CD4-positive, alpha-beta T cell treated with Interferon gamma for 1 hour (primary cell): Measurements from ENCODE around the gene TSBP1.

Experiments used
- DNase-seq: peaks from one replicate; pipeline ENCODE4 v3.0.0-alpha.2; 2020

The TSBP1 gene

GRCh38 chr6:32371803-32372202 lies at the start of gene TSBP1:
TSBP1 (minus strand) TSS chr6:32371903; CDS start chr6:32371706, 197 bp downstream.
- no peak for DNase-seq

- no peak for DNase-seq
Observed at GRCh38 chr6:32416036-32416435, 44.3 kb upstream of the TSBP1 start.

GRCh38 chr6:32415521-32416019 lies 43.9 kb upstream of the TSBP1 start:
- DNase-seq = peak; percentile 70

- DNase-seq = peak; percentile 78
Observed at GRCh38 chr6:32413427-32414047, 41.8 kb upstream of the TSBP1 start.

- DNase-seq = no peak
Observed at GRCh38 chr6:32411566-32412327, 40.0 kb upstream of the TSBP1 start.

GRCh38 chr6:32410906-32411305 lies 39.2 kb upstream of the TSBP1 start:
- no peak for DNase-seq

- no peak for DNase-seq
Observed at GRCh38 chr6:32406857-32407256, 35.2 kb upstream of the TSBP1 start, which contains the start of gene BTNL2. BTNL2 (minus strand) TSS chr6:32407181; CDS start chr6:32407123, 58 bp downstream.

GRCh38 chr6:32406197-32406596 lies 34.5 kb upstream of the TSBP1 start:
- no peak for DNase-seq

- no peak for DNase-seq
Observed at GRCh38 chr6:32405656-32406055, 34.0 kb upstream of the TSBP1 start.

GRCh38 chr6:32402812-32403211 lies 31.1 kb upstream of the TSBP1 start:
- DNase-seq = no peak

GRCh38 chr6:32401284-32401963 lies 29.7 kb upstream of the TSBP1 start:
- no peak for DNase-seq

- DNase-seq = no peak
Observed at GRCh38 chr6:32397252-32397920, 25.7 kb upstream of the TSBP1 start.

GRCh38 chr6:32396028-32396427 lies 24.3 kb upstream of the TSBP1 start:
- no peak for DNase-seq

- DNase-seq = no peak
Observed at GRCh38 chr6:32393665-32394420, 22.1 kb upstream of the TSBP1 start.

GRCh38 chr6:32391505-32391904 lies 19.8 kb upstream of the TSBP1 start:
- DNase-seq = no peak

- no peak for DNase-seq
Observed at GRCh38 chr6:32387589-32388340, 16.1 kb upstream of the TSBP1 start.

GRCh38 chr6:32386040-32386439 lies 14.3 kb upstream of the TSBP1 start:
- no peak for DNase-seq

- no peak for DNase-seq
Observed at GRCh38 chr6:32382757-32383420, 11.2 kb upstream of the TSBP1 start.

- DNase-seq = no peak
Observed at GRCh38 chr6:32379545-32379944, 7.8 kb upstream of the TSBP1 start.

- no peak for DNase-seq
Observed at GRCh38 chr6:32375739-32376529, 4.2 kb upstream of the TSBP1 start.
